Activated CD8-positive, alpha-beta memory T cell treated with anti-CD3 and anti-CD28 coated beads, Interleukin-2, amount 10 ng/mL, durations not matched to agents 7 days and 5 days (primary cell): Measurements from ENCODE around the gene CCDC14. TPM values are rescaled to one million over a fixed set of nuclear protein-coding genes. Genes with fewer than 3 reads are reported as not detected.
"Not testable (repeated sequence)": the region's sequence is repeated elsewhere in the genome, so short reads cannot be mapped to it uniquely, and the experiment has no call there.

Experiments used
- ATAC-seq: fragments of 150-1000 bp; cut with Tn5 transposase; one replicate; pipeline ENCODE4 v1.10.0; 2021; ENCODE audit warnings: moderate library complexity
- CTCF ChIA-PET: fragments of 350-600 bp; sonication (Branson Sonifier 250); formaldehyde crosslinking; loops from one replicate; lab custom pipeline; 2021; ENCODE audit warnings: antibody characterized with exemption; lab: Charles Lee
- DNase-seq: peaks from one replicate; pipeline ENCODE4 v3.0.0-alpha.2; 2020
- H3K27ac Mint-ChIP-seq: one replicate; pipeline ENCODE4 v1.8.0; 2021; ENCODE audit warnings: mild to moderate bottlenecking, mixed read lengths
- H3K27me3 Mint-ChIP-seq: one replicate; pipeline ENCODE4 v1.8.0; 2021; ENCODE audit warnings: mixed read lengths
- H3K36me3 Mint-ChIP-seq: one replicate; pipeline ENCODE4 v1.8.0; 2021; ENCODE audit warnings: mild to moderate bottlenecking, mixed read lengths
- H3K4me1 Mint-ChIP-seq: one replicate; pipeline ENCODE4 v1.8.0; 2021; ENCODE audit warnings: mixed read lengths
- H3K4me3 Mint-ChIP-seq: one replicate; pipeline ENCODE4 v1.8.0; 2021; ENCODE audit warnings: mild to moderate bottlenecking, moderate library complexity, mixed read lengths
- H3K9me3 Mint-ChIP-seq: one replicate; pipeline ENCODE4 v1.8.0; 2022; ENCODE audit warnings: low read depth, mixed read lengths
- total RNA-seq, 2 experiments: library from RNA; stranded (reverse); gene quantifications; one replicate each; pipeline ENCODE4 v1.2.3, GENCODE V29; 2021

CCDC14 gene
- total RNA-seq, 2 experiments from 2014 or later = 47.4 to 79.3 TPM

DNA sequence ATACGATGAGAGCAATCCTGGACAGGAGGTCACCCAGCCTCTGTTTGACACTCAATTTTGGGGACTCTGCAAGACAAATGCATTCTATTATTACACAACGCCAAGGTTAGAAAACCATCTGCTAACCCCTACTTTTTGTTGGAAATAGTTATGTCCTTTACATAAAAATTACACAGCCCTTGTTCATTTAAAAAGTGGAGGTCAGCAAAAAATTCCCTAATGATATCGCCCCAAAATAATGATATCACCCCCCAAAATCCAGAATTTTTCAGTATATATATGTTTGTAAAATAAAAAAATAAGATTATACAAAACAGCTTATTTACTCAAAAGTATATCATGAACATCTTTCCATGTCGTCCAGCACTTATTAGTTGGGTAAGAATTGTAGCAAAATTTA is 19.5 kb upstream of the CCDC14 start:
- ATAC-seq (no peak), DNase-seq (no peak)
- H3K27ac Mint-ChIP-seq = no peak overlapping the region
- H3K27me3 Mint-ChIP-seq = peaks cover 58% of the 10 kb centered on the region
- CTCF ChIA-PET = no interaction called here
- H3K4me3 Mint-ChIP-seq = no peak overlapping the region
- H3K4me1 Mint-ChIP-seq = no peaks in the 10 kb centered on the region
- no peaks in the 10 kb centered on the region for H3K9me3 Mint-ChIP-seq
- H3K36me3 Mint-ChIP-seq = no peaks in the 10 kb centered on the region

DNA sequence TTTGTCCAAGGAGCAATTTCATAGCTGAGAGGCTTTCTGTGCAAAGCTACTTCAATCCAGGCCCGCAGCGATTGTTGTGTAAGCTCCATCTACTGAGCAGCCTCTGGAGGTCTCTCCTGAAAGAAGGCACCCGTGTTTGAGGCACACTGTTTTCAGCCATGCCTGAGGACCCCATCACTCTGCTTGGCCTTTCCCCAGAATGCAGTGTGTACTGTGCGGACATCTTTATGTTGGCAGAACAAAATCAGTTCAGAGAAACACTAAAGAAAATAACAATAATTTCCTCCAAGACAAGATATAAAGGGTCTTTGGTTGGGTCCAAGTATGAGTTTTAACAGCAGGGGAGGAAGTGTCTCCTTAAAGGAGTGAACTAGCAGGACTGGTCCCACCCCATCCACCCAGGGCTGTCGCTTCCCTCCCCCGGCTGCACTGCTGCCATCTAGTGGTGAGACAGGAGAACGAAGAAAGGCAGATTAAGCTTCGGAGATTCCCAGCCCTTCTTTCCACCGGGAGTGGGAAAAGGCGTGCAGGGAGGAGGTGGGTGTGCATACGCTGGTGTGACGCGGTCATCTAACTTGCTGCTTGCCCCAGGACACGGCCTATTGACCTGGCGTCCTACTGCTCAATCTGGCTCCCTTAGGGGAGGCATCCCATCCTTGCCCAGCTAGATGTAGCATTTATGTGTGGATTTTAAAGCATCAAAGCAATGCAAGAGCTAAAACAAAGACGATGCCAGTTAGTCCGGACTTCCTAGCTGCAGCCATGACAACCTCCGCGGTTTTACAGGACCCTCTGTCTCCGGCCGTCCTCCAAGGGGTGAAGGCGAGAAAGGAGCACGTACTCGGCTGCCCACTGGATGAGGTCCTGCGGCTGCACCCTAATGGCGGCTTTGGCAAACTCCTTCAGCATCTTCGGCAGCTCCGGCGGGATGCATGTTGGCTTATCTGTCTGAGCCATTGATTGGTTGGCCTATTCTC is 18.8 kb upstream of the CCDC14 start:
- peaks cover 56% of the 10 kb centered on the region for H3K27me3 Mint-ChIP-seq
- DNase-seq (peak; percentile 41), ATAC-seq (peak; percentile 70)
- not testable (repeated sequence) for H3K27ac Mint-ChIP-seq, H3K4me1 Mint-ChIP-seq, H3K36me3 Mint-ChIP-seq, H3K9me3 Mint-ChIP-seq, H3K4me3 Mint-ChIP-seq
- CTCF ChIA-PET = interaction anchor here (1.4 kb wide), 1 partner anchor 328 kb away, joined by 3 read pairs; no protein-coding TSS in a partner anchor

DNA sequence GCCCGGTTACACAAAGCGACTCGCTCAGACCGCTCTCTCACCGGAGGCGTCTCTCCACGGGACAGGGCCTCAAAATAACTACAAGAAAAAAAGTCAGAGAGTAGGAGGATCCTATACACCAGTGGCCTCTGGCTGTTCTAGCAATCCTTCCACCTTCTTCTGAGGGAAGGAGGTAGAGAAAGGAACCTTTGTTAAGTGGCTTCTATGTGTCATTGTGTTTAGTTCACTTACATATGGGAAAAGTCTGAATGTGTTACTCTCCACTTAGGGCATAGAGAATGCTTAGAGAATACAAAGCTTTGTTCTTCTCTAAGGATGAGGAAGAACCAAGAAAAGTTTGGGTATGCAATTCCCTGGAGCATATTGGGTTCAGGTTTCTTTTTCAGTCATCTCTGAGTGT is 15.9 kb upstream of the CCDC14 start:
- DNase-seq, H3K4me1 Mint-ChIP-seq, CTCF ChIA-PET, H3K9me3 Mint-ChIP-seq, H3K4me3 Mint-ChIP-seq, ATAC-seq, H3K36me3 Mint-ChIP-seq, H3K27ac Mint-ChIP-seq: not testable (repeated sequence)
- H3K27me3 Mint-ChIP-seq = peaks cover 51% of the 10 kb centered on the region

DNA sequence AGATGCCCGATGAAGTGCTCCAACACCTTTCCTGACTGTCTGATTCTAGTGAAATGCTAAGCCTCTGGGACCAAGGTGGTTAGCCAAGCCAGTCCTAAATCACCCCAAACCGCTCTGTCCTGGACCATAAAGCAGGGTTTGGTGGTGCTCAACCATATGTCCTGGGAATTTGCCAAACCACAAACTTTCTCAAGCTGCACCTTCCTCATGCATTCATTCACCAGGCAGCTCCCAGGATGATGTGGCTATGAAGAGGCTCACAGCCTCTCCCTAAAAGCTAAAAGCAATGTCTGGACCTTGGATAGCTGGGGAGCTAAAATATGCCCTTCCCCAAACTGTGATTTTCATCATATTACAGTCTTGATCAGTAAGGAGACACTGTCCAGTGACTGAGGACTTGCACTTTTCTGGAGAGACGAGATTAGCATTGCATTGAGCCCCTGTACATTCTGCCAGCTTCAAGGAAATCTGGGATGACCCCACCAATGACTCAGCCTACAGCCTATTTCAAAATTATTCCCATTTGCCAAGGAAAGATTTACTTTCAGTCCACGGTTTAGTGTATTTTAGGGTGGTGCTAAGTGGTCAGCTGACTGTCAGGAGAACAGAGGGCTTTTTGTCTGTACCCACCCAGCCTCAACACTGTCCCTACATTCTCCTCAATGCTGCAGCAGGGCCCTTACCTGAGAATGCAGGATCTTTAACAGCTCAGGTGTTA is 15.3 kb upstream of the CCDC14 start:
- H3K4me3 Mint-ChIP-seq, DNase-seq, ATAC-seq, H3K27ac Mint-ChIP-seq, CTCF ChIA-PET, H3K9me3 Mint-ChIP-seq, H3K4me1 Mint-ChIP-seq, H3K36me3 Mint-ChIP-seq: not testable (repeated sequence)
- H3K27me3 Mint-ChIP-seq = peaks cover 53% of the 10 kb centered on the region

DNA sequence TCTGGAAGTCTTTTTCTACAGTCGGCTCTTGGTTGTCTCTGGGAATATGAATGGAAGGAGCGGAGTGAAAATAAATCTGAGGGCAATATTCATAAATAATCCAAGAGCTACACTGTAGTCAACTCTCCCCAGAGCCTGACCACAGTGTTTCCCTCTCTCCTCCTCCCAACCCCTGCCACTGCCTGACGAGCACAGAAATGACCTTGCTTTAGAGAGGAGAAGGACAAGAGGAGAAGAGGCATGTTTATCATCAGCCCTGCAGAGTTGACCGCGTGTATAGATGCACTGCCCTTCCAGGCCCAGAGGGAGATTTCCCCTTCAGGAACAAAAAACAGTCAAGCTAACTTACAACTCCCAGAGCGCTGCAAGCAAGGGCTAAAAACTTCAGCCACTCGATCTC is 14.0 kb upstream of the CCDC14 start:
- DNase-seq, H3K4me3 Mint-ChIP-seq, H3K27ac Mint-ChIP-seq, H3K36me3 Mint-ChIP-seq, ATAC-seq, H3K9me3 Mint-ChIP-seq, H3K4me1 Mint-ChIP-seq, CTCF ChIA-PET: not testable (repeated sequence)
- H3K27me3 Mint-ChIP-seq = peaks cover 51% of the 10 kb centered on the region

GRCh38 chr3:123971406-123971805 is 10.4 kb upstream of the CCDC14 start:
- Mint-ChIP-seq H3K27ac (no peak overlapping the region), H3K9me3 (no peaks in the 10 kb centered on the region), H3K36me3 (no peaks in the 10 kb centered on the region), H3K4me3 (no peak overlapping the region), H3K4me1 (no peaks in the 10 kb centered on the region), H3K27me3 (peaks cover 66% of the 10 kb centered on the region)
- CTCF ChIA-PET = no interaction called here
- DNase-seq (no peak), ATAC-seq (no peak)

DNA sequence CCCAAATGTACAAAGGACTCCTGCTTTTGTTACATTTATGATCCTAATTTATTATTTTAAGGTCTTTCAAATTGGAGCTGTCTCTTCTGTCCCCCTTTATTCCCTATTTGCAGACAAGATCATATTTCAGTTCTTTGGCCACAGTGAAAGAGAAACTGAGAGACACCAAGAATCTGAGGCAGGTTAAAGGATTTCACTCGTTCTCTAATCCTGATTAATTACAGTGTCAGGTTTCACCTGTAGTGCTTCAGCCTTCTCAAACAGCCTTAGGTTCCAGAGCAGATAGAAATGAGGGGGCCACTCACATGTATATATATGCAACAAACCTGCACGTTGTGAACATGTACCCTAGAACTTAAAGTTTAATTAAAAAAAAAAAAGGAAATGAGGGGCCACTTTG is 6.2 kb upstream of the CCDC14 start:
- ATAC-seq, H3K27ac Mint-ChIP-seq, H3K9me3 Mint-ChIP-seq: not testable (repeated sequence)

DNA sequence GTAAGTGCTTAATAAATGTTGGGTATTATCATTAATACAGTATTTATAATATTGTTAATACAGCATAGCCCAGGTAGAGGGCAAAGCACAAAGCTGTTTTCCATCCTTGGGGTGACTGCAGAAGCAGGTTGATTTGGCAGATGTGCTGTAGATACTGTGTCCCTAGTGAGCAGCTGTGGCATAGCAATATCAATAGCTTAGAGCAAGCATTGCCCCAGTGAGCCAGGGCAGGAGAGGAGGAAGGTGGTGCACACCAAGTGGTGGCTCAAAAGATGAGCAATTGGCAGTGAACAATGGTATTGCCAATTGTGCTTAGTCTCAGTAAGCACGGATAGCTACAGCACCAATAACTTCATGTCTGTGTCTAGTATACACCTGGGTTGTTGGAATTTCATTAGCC is 5.8 kb upstream of the CCDC14 start:
- H3K36me3 Mint-ChIP-seq, H3K4me3 Mint-ChIP-seq, H3K27ac Mint-ChIP-seq, H3K4me1 Mint-ChIP-seq, CTCF ChIA-PET, H3K9me3 Mint-ChIP-seq, DNase-seq: not testable (repeated sequence)
- H3K27me3 Mint-ChIP-seq = peaks cover 67% of the 10 kb centered on the region
- peak; percentile 49 for ATAC-seq

More for the DNA sequence above, 6.2 kb upstream of the CCDC14 start:
- H3K4me3 Mint-ChIP-seq, CTCF ChIA-PET, H3K4me1 Mint-ChIP-seq, H3K36me3 Mint-ChIP-seq, DNase-seq: not testable (repeated sequence)
- peaks cover 69% of the 10 kb centered on the region for H3K27me3 Mint-ChIP-seq

GRCh38 chr3:123964793-123965192 is 3.8 kb upstream of the CCDC14 start:
- peaks cover 51% of the 10 kb centered on the region for H3K27me3 Mint-ChIP-seq
- H3K4me3 Mint-ChIP-seq, H3K4me1 Mint-ChIP-seq, H3K36me3 Mint-ChIP-seq, H3K9me3 Mint-ChIP-seq, ATAC-seq, CTCF ChIA-PET, DNase-seq, H3K27ac Mint-ChIP-seq: not testable (repeated sequence)

- H3K27ac Mint-ChIP-seq = peak overlapping the region; percentile 95
- peaks cover 6% of the 10 kb centered on the region for H3K36me3 Mint-ChIP-seq
- ATAC-seq (no peak), DNase-seq (no peak)
- peaks cover 28% of the 10 kb centered on the region for H3K4me1 Mint-ChIP-seq
- no peaks in the 10 kb centered on the region for H3K9me3 Mint-ChIP-seq
- CTCF ChIA-PET = no interaction called here
- H3K27me3 Mint-ChIP-seq = peaks cover 25% of the 10 kb centered on the region
- H3K4me3 Mint-ChIP-seq = peak overlapping the region; percentile 97
Observed at GRCh38 chr3:123961508-123961856, 453 bp upstream of the CCDC14 start.

DNA sequence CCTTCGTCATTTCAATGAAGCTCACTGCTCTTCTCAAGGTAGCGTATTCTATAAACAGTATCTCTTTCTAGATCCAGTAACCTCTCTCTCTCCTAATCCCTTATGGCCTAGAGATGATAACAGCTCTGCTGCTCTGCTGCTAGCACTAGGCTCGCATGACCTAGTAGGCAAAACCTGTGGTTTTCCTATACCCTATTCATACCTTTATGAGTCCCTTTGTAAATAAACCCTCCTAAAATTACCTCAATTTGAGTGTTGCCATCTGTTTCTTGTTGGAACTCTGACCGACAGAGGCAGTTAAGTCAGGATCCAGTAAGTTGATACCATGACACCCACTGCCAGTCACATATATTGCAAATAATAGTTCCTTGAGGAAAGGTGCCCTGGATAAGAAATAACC is 7.3 kb downstream of the CCDC14 start:
- Mint-ChIP-seq H3K36me3 (peaks cover 41% of the 10 kb centered on the region), H3K9me3 (no peaks in the 10 kb centered on the region), H3K27ac (no peak overlapping the region), H3K4me3 (no peak overlapping the region), H3K27me3 (no peaks in the 10 kb centered on the region), H3K4me1 (peaks cover 10% of the 10 kb centered on the region)
- CTCF ChIA-PET = no interaction called here
- no peak for DNase-seq
- ATAC-seq = no peak

- no peak for ATAC-seq
- no peaks in the 10 kb centered on the region for H3K9me3 Mint-ChIP-seq
- no peaks in the 10 kb centered on the region for H3K27me3 Mint-ChIP-seq
- no peak overlapping the region for H3K4me3 Mint-ChIP-seq
- no peak for DNase-seq
- peaks cover 2% of the 10 kb centered on the region for H3K4me1 Mint-ChIP-seq
- H3K36me3 Mint-ChIP-seq = peaks cover 44% of the 10 kb centered on the region
- CTCF ChIA-PET = no interaction called here
- H3K27ac Mint-ChIP-seq = no peak overlapping the region
Observed at GRCh38 chr3:123952844-123953520, 8.0 kb downstream of the CCDC14 start.
